Activated naive CD4-positive, alpha-beta T cell treated with anti-CD3 and anti-CD28 coated beads, Interleukin-2, amount 50 U/mL, for 16 hours (primary cell): ENCODE data around the gene RHAG.
"Not testable (repeated sequence)": the region's sequence is repeated elsewhere in the genome, so short reads cannot be mapped to it uniquely, and the experiment has no call there.

ENCODE experiments used
- DNase-seq: peaks from one replicate; pipeline ENCODE4 v3.0.0-alpha.2; 2020

The RHAG gene

DNA sequence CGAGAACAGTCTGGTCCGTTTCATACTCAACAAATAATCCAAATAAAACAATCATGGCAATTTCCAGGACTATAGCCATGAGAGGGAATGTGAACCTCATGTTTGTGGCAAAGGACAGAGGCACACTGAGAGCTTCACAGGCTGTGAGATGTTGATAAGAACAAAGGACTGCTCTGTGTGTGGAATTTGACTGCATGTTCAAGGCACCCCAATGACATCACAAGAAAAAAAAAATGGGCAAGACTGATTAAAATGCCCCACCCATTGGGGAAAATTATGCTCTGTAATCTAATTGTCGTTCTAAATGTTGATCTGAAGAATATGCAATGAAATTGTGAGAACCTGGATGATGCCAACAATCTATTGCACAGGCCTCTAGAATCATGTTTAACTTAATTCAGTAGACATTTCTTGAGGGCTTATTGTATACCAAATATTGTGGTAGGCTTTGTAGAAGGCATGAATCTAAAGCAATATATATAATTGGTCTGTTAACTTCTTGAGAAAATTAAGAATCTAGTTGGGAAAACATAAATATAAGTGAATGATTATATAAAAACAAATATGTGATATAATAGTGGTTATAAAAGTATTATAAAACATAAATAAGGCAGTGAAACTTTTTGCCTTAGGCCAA, at the start of gene RHAG:
Gene RHAG (minus strand): TSS at position 127 of the 637 bp plus-strand sequence. CDS start 27 bp downstream, at position 100.
- no peak for DNase-seq

DNA sequence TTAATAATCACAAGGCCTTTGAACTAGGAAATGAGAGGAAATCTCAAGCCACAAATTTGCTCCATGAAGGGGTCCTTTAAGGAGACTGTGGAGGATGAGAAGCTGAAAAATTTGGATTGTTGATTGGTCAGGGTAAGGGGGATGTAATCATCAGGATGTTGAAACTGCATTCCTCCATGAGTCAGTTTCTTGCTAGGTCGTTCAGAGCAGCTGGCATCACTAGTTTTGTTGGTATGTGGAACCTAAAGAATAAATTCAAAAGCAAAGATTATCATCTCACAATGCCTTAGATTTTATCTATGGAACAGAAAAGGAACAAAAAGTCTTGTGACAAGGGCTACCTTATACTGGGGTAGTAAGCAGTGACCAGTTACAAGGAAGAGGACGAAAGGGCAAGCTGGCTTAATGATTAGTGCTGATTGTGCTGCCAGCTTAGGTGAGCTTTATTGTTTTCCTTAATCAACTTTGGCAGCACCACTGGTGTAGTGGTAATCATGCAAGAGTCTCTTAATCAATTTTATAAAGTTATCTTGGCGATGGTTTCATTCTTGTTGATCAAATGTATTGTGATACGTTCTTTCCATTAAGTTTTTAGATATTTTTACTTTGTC, 40.1 kb upstream of the RHAG start:
- no peak for DNase-seq

DNA sequence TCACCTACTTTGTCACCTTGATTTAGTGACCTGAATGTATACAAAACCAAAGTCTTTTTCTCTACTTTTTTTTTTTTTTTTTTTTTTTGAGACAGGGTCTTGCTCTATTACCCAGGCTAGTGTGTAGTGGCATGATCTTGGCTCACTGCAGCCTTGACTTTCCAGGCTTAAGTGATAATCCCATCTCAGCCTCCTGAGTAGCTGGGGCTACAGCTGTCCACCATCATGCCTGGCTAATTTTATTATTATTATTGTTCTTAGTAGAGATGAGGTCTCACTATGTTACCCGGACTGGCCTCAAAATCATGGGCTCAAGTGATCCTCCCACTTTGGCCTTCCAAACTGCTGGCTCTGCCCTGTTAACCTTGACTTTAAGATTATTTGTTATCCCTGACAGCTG, 39.2 kb upstream of the RHAG start:
- DNase-seq: no peak

DNA sequence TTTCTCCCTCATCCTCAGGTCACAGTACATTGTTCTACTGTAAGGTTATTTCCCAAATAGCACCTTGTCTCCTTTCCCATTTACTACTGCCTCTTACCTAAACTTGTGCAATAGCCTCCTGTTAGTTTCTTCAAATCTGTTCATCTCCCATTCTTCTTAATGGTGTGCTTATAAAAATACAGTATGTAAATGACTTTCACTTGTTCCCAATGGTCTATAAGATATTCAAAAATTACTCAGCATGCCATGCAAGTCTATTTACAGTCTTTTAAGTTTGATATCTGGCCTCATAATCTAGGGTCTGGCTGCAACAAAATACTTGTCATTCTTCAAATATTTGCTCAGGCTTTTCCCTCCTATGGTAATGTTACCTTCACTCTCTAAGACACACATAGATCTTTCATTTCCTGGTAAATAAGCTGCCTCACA, 31.5 kb upstream of the RHAG start:
- DNase-seq: no peak

DNA sequence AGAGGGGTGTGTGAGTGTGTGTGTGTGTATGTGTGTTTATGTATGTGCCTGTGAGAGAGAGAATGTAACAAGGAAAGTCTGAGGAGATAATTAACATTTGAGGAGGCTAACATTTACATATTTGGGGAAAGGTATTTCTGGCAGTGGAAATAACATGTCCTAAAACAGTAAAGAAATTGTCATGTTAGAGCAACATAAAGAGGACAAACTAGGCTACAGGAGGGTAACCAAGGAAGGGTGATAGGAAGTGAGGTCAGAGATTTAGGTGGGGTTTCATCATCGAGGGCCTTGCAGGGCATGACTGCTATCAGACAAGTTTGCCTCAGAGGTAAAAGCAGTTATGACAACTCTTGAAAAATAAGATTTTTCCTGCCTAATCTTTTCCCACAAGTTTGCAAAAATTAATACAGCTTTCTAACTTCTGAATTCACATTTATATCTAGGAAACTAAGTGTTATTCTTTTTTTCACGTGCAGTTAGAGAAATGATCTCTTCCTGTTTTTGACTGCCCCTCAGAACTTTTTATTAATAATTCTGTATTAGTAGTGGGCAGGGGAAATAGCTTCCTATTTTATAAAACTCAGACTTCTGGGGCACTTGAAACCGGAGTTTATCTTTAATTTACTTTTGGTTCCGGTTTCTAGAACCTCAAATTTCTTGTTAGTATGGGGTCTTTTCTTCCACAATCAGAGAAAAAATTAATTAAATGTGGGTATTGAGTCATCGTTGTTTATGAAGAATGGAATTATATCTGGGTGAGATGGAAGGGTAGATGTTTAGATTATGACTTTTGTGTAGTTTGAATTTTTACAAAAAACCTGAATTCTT, 30.5 kb upstream of the RHAG start:
- no peak for DNase-seq

DNA sequence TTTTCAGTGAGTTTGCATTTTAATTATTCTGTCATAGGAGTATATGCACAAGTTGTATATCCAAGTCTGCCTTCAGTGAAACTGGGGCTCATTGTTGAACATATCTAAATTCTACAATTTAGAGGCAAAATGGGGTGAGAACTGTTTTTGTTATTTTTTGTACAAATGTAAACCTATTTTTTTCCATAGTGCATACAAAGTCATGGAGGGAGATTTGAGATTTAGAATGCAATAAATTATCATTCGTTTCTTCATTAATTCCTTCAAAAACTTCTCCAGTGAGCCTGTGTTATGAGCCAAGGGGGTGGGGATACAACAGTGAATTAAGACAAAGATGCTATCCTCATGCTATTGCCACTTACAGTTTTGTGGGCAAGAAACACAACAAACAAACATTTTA, 29.8 kb upstream of the RHAG start:
- no peak for DNase-seq

DNA sequence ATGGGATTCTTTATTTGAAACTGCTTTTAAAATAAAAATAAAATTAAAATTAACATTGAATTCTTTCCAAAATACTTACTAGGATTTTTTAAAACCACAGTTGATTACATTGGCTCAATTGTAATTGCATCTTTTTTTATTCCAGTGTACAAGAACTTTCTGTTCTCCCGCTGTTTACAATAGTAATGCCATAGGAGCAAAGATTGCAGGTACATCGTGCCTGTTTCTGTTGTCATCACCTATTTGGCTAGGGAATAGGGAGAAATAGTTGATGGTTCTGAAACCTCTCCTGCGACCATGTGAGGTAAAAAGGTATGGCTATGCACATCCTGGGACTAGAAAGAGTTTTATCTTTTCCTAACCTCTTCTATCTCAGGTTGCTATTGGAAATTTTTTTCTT, 28.2 kb upstream of the RHAG start:
- no peak for DNase-seq

DNA sequence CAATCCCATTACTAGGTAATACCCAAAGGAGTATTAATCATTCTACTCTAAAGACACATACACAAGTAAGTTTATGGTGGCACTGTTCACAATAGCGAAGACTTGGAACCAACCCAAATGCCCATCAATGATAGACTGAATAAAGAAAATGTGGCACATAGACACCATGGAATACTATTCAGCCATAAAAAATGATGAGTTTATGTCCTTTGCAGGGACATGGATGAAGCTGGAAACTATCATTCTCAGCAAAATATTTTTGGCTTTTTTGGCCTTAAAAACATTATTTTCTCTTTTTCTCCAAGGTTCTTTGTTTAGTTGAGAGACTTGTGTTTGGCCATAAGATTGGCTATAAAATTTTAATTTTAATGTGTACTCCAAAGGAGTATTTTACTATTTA, 27.4 kb upstream of the RHAG start:
- DNase-seq: not testable (repeated sequence)

DNA sequence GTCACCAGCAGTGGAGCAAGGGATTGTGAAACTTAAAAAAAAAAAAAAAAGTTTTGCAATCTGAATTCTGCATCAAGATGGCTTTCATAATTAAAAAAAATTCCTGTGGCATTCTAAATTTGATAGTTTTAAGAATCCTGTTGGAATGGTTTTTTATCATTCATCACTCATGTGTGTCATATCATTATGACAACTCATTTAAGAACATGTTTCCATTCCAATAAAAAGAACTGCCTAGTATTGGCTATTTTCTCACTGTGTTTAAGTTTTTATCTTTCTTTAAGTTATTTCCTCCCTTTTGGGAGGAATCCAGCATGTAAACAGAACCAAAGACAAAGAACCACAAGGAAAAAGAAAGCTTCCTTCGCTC, 26.2 kb upstream of the RHAG start:
- no peak for DNase-seq

DNA sequence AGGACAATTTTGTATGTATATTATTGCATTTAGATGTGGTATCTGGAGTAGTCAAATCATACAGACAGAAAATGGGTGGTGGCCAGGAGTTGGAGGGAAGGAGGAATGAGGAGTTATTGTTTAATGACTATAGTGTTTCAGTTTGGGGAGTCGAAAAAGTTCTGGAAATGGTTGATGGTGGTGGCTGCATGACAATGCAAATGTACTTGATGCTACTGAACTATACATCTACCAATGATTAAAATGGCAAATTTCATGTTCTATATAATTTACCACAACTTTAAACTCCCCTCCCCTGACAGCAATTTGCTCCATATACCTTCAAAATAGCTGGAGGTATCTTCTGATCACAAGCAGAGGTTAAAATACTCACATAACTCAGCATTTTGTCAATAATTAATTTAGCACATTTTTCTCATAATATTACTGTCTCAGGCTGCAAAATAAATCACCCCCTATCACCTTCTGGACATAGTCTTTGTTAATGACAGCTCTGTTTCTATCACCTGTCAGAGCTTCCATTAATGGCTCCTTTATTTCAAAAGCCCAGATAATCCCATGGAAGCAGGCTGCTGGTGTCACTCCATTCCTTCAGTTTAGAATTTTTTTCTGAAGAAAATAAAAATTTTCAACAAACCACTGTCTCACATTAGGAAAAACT, 25.7 kb upstream of the RHAG start:
- no peak for DNase-seq

DNA sequence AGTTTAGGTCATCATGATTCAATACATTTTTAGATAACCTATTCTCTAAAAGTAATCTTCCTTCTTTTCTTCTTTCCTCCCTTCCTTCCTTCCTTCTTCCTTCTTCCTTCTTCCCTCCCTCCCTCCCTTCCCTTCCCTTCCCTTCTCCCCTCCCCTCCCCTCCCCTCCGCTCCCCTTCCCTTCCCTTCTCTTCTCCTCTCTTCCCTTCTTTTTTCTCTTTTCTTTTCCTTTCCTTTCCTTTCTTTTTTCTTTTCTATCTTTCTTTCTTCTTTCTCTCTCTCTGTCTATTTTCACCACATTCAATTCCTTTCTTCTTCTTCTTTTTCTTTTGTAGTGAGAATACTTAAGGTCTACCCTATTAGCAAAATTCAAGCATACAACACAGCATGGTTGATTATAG, 17.3 kb upstream of the RHAG start:
- no peak for DNase-seq

DNA sequence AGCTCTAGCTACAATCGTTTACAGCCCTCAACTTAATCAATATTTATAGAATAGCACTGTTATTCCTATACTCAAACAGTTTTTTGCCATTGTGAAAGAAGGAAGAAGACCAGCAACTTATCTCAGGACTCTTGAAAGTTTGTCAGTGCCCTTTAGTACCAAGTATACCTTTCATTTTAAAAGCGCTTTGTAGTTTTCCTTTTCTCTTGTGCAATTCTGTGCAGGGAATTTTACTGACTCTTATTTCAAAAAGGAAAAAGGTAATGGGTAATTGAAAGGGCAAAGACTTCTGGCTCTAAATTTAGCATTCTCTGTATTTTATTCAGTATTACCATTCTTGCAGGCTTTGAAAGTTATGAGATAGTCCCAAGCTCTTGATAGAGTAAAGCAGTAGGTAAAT, 16.8 kb upstream of the RHAG start:
- DNase-seq: no peak

DNA sequence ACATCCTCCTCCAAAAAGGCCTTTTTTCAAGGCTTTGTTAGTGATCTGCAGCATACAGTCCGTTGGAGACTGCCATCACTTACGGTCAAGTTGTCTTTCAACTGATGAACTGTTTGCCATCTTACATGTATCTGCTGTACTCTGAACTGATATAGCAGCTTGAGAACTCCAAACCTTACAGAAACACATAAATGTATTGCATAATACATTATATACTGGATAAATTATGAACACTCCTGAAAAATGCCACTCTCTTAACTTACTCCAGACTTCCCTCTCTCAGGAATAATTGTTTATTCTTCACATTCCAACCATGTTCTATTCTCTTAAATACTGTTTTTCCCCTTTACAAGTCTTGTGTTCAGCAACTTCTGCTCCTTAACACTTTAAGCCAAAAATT, 14.6 kb upstream of the RHAG start:
- DNase-seq: no peak

DNA sequence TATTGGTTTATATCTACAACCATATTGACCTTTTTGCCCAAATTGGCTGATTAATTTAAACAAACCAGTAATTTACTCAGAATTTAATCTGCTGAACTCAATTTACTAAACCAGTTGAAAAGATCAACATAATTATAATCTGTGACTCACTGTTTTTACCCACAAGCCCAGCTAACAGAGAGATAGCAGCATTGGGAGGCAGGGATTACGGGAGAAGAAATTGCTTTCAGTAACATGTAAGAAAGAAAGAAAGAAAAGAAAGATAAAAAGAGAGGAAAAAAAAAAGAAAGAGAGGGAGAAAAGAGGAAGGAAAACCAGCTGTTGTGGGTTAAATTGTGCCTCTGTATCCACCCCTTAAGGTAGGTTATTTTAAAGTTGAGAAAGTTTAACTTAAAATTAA, 13.3 kb upstream of the RHAG start:
- no peak for DNase-seq

DNA sequence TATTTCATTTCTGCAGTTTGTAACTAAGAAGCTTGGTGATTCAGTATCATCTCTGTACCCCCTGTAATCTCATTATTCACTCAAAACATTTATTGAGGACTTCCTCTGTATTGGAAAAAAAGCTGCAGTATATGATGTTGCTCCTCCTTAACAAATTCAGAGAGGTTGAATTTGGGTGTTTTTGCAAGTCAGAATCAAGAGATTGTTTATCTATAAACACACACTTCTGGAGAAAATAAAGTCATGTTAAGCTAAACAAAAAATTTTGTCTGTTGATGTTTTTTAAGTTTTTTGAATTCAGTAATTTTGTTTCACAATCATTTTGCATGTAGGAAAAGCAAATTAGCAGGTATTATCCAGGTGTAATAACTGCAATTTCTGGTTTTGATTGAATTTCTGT, 11.4 kb upstream of the RHAG start:
- no peak for DNase-seq

DNA sequence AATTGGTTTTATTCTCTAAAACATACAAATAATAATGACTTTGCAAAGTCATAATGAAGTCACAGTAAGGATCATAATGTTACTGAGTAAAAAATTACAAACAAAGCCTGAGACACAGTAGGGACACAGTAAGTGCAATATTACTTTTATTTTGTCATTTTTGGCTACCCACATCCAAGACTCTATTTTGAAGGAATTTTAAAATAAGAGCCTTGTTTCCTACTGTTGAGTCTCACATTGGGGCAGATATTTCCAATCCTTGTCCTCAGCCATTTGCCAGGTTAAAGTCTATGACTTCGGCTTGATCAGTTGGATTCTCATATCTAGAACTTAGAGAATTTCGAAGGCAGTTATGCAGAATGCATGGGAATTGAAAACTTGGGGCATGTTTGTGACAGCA, 10.8 kb upstream of the RHAG start:
- no peak for DNase-seq

DNA sequence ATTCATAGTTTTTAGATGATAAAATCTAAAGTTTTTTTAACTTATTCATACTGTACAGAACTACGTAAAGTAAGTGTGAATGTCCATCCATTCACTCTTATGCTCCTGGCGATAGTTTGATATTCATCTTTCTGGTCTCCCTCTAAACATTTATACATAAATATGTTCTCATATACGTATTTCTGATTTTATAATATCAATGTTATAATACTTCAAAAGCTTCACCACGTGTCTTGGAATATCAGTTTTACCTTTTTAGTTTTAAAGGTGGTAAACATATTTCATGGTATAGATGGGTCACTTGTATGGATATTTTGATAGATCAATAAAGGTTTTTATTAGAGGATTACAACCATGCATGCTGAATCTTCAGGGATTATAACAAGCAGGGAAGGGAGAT, 10.3 kb upstream of the RHAG start:
- no peak for DNase-seq

DNA sequence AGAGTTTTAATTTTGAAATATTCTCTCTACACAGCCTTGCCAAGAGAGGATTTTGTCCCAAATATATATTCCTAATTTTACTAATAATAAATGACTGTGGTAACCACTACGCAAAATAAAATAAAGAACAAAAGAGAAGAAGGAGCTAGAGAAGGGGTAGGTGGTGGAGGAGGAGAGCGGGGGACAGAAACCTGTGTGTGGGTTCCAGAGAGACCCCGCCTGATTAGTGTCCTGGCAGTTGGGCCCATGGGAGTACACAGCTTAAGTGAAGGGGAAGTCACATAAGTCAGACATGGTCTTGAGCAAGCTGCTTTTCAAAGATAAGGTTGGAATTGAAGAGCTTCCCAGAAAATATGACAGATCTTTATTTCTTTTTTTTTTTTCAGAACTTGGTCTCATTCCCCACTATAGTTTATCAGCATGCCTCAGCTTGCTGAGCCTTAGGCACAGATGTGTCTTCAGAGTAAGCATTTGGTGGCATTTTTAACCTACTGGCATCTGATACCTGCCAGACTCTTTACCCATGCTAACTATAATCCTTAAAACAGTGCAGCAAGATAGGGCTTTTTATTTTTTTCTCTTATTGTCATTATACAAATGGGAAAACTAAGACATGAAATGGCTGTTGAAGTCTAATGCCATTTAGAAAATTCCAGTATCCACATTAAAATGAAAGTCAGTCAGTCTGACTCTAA, 9.6 kb upstream of the RHAG start:
- DNase-seq: no peak

DNA sequence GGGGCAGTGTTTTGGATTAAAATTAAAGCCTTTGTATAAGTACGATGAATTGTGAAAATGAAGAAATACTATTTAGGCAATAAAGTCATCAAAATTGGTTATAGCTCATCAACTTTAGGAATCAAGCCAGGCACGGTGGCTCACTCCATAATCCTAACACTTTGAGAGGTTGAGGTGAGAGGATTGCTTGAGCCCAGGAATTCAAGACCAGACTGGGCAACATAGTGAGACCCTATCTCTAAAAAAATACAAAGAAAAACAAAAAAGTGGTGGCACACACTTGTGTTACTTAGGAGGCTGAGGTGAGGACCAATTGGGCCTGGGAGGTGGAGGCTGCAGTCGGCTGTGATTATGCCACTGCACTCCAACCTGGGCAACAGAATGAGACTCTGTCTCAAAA, 8.5 kb upstream of the RHAG start:
- no peak for DNase-seq

DNA sequence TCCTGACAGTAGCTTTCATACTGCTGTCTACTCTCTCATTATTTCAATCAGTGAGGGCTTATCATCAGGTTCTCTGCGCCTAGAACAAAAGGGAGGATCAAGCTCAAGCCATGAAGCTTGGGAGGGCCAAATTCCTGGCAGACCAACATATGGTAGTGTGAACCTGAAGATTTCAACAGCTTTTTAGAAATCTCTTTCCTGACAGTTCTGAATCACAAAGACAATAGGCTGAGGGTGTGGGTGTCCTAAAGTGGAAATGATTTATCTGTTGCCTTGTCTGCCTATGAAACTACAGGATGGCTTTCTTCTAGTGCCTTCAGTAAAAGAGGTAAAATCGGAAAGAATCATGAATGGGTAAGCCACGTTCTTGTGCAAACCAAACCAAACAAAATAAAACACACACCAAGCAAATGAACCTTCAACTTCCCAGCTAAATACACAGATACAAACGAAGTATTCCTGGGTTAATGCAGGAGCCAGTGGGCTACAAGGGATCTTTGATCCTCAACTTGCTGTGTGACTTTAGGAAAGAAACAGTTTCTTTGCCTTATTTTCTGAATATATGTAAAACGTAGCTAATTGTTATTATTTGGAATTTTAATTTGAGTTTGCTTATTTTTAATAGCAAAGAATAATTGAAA, 2.7 kb upstream of the RHAG start:
- DNase-seq: no peak

DNA sequence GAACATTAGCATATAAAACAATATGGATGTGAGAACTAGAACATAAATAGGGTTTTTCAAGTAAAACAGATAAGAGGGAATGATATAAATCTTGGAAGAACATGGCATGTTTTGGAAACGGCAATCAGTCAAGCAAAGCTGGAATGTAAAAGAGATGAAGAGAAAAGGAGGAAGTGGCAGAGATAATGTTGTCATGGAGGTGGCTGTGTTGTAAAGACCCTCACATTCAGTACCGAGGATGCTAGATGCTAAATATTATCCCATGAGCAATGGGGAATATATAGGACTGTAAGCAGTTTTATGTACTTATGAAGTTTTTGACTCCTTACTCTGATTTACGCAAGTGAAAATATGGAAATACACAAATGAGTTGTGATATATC, 702 bp upstream of the RHAG start:
- no peak for DNase-seq

DNA sequence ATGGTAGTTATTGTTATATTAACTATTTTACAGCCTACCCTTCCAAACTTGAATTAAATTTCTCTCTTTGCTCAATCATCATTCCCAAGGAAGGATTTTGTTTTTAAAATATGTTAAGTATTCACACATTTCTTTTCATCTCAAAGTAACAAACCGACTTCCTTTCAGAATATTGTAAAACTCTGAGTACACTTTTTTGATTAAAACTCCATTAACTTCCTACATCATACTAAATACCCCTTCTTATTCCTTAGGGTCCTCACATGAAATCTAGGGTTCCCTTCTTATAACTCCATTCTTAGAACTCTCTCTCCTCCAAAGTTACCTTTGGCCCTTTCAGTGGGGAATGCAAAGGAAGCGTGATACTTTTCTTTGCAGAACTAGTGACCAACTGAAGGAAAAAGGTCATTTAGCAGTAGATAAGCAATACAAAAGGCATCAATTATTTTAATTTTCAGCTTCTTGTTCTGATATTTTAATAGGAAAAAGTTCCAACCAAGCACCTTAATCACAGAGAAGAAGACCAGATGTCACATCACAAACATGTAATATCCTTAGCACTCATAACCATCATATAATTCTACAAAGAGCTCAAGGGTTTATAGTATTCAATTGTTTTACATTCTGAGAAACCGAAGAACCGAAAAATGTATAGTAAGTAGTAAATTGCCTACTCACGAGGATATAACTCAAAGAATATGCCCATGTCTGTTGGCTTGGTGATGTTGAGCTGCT, 494 bp downstream of the RHAG start:
- no peak for DNase-seq
